BLaER1 (cell line): ENCODE measurements around the gene MTA3.

ENCODE experiments used
- H3K27ac ChIP-seq: shearing (Covaris generic); formaldehyde crosslinking; 2 replicates; pipeline ENCODE4 v1.8.1; 2022
- H3K27me3 ChIP-seq: shearing (Covaris generic); formaldehyde crosslinking; 2 replicates; pipeline ENCODE4 v1.8.1; 2022
- H3K36me3 ChIP-seq: shearing (Covaris generic); formaldehyde crosslinking; 2 replicates; pipeline ENCODE4 v1.8.1; 2022
- H3K4me1 ChIP-seq: shearing (Covaris generic); formaldehyde crosslinking; 2 replicates; pipeline ENCODE4 v1.8.1; 2022
- H3K4me2 ChIP-seq: shearing (Covaris generic); formaldehyde crosslinking; 2 replicates; pipeline ENCODE4 v1.8.1; 2022
- H3K4me3 ChIP-seq: shearing (Covaris generic); formaldehyde crosslinking; 2 replicates; pipeline ENCODE4 v1.8.1; 2022
- H3K9ac ChIP-seq: shearing (Covaris generic); formaldehyde crosslinking; 2 replicates; pipeline ENCODE4 v1.8.1; 2022
- H3K9me3 ChIP-seq: shearing (Covaris generic); formaldehyde crosslinking; 2 replicates; pipeline ENCODE4 v1.8.1; 2022
- H4K20me1 ChIP-seq: shearing (Covaris generic); formaldehyde crosslinking; 2 replicates; pipeline ENCODE4 v1.8.1; 2022
- Cebpa-rat ChIP-seq: shearing (Covaris generic); IDR thresholded peaks from 2 replicates; pipeline ENCODE4 v1.8.1; 2022

Gene MTA3

GRCh38 chr2:42693013-42693615 is 124.7 kb downstream of the MTA3 start:
- Histone ChIP-seq H3K4me3 (no peak overlapping the region), H4K20me1 (no peaks in the 10 kb centered on the region), H3K4me1 (peaks cover 10% of the 10 kb centered on the region), H3K27me3 (no peaks in the 10 kb centered on the region), H3K9ac (no peak overlapping the region), H3K27ac (no peak overlapping the region), H3K4me2 (peak overlapping the region; percentile 8; the same call in 1 of the 2 replicates), H3K9me3 (no peaks in the 10 kb centered on the region), H3K36me3 (peaks cover 30% of the 10 kb centered on the region)
- TF ChIP-seq Cebpa-rat, result no peak

GRCh38 chr2:42693688-42694479 is 125.5 kb downstream of the MTA3 start:
- Histone ChIP-seq H3K4me3 (no peak overlapping the region), H3K4me1 (peaks cover 10% of the 10 kb centered on the region), H3K9me3 (no peaks in the 10 kb centered on the region), H3K4me2 (no peak overlapping the region), H3K36me3 (peaks cover 30% of the 10 kb centered on the region), H4K20me1 (no peaks in the 10 kb centered on the region), H3K9ac (no peak overlapping the region), H3K27ac (no peak overlapping the region), H3K27me3 (no peaks in the 10 kb centered on the region)
- no peak for TF ChIP-seq Cebpa-rat

- no peak overlapping the region for H3K27ac ChIP-seq
- TF ChIP-seq Cebpa-rat, result no peak
Measured at GRCh38 chr2:42696987-42697386, 128.6 kb downstream of the MTA3 start.

GRCh38 chr2:42698940-42699339 is 130.5 kb downstream of the MTA3 start:
- H4K20me1 ChIP-seq, result no peaks in the 10 kb centered on the region
- no peak overlapping the region for H3K4me3 ChIP-seq
- TF ChIP-seq Cebpa-rat, result no peak
- H3K4me2 ChIP-seq, result no peak overlapping the region
- H3K36me3 ChIP-seq, result peaks cover 30% of the 10 kb centered on the region
- H3K27ac ChIP-seq, result no peak overlapping the region
- no peaks in the 10 kb centered on the region for H3K4me1 ChIP-seq
- H3K27me3 ChIP-seq, result no peaks in the 10 kb centered on the region
- H3K9ac ChIP-seq, result no peak overlapping the region
- no peaks in the 10 kb centered on the region for H3K9me3 ChIP-seq

More at GRCh38 chr2:42696987-42697386, 128.6 kb downstream of the MTA3 start:
- Histone ChIP-seq H3K36me3 (peaks cover 31% of the 10 kb centered on the region), H3K4me2 (no peak overlapping the region), H4K20me1 (no peaks in the 10 kb centered on the region), H3K27me3 (no peaks in the 10 kb centered on the region), H3K4me3 (no peak overlapping the region), H3K4me1 (peaks cover 10% of the 10 kb centered on the region), H3K9me3 (no peaks in the 10 kb centered on the region), H3K9ac (no peak overlapping the region)

- H3K36me3 ChIP-seq, result peaks cover 55% of the 10 kb centered on the region
- no peak overlapping the region for H3K4me3 ChIP-seq
- no peaks in the 10 kb centered on the region for H3K9me3 ChIP-seq
- H3K4me1 ChIP-seq, result no peaks in the 10 kb centered on the region
- no peak for TF ChIP-seq Cebpa-rat
- no peak overlapping the region for H3K27ac ChIP-seq
- no peaks in the 10 kb centered on the region for H4K20me1 ChIP-seq
- no peak overlapping the region for H3K9ac ChIP-seq
- no peak overlapping the region for H3K4me2 ChIP-seq
- no peaks in the 10 kb centered on the region for H3K27me3 ChIP-seq
Measured at GRCh38 chr2:42706836-42707235, 138.4 kb downstream of the MTA3 start.

- H3K9ac ChIP-seq, result no peak overlapping the region
- TF ChIP-seq Cebpa-rat, result no peak
- H3K9me3 ChIP-seq, result no peaks in the 10 kb centered on the region
- H3K27me3 ChIP-seq, result no peaks in the 10 kb centered on the region
- no peaks in the 10 kb centered on the region for H3K4me1 ChIP-seq
- no peaks in the 10 kb centered on the region for H4K20me1 ChIP-seq
- H3K4me2 ChIP-seq, result no peak overlapping the region
- no peak overlapping the region for H3K4me3 ChIP-seq
- H3K36me3 ChIP-seq, result peaks cover 47% of the 10 kb centered on the region
- H3K27ac ChIP-seq, result no peak overlapping the region
Measured at GRCh38 chr2:42708179-42708578, 139.7 kb downstream of the MTA3 start.

- Histone ChIP-seq H3K36me3 (peaks cover 29% of the 10 kb centered on the region), H3K27me3 (0 out of 2 replicates have a peak, but pooled peaks cover 3% of the 10 kb centered on the region), H3K27ac (no peak overlapping the region), H4K20me1 (no peaks in the 10 kb centered on the region), H3K4me3 (no peak overlapping the region), H3K4me2 (no peak overlapping the region), H3K9me3 (no peaks in the 10 kb centered on the region), H3K4me1 (no peaks in the 10 kb centered on the region), H3K9ac (no peak overlapping the region)
- no peak for TF ChIP-seq Cebpa-rat
Measured at GRCh38 chr2:42711896-42712295, 143.5 kb downstream of the MTA3 start.

GRCh38 chr2:42712934-42713333 is 144.5 kb downstream of the MTA3 start:
- Histone ChIP-seq H3K4me1 (no peaks in the 10 kb centered on the region), H3K4me2 (no peak overlapping the region), H3K27me3 (0 out of 2 replicates have a peak, but pooled peaks cover 3% of the 10 kb centered on the region), H3K9ac (no peak overlapping the region), H3K36me3 (peaks cover 22% of the 10 kb centered on the region), H3K9me3 (no peaks in the 10 kb centered on the region), H3K27ac (no peak overlapping the region), H3K4me3 (no peak overlapping the region), H4K20me1 (no peaks in the 10 kb centered on the region)
- TF ChIP-seq Cebpa-rat, result no peak

- no peak overlapping the region for H3K27ac ChIP-seq
Measured at GRCh38 chr2:42713920-42714319, 145.5 kb downstream of the MTA3 start.

GRCh38 chr2:42714686-42715085 is 146.3 kb downstream of the MTA3 start:
- H3K36me3 ChIP-seq, result 0 out of 2 replicates have a peak, but pooled peaks cover 9% of the 10 kb centered on the region
- no peaks in the 10 kb centered on the region for H4K20me1 ChIP-seq
- H3K4me1 ChIP-seq, result no peaks in the 10 kb centered on the region
- TF ChIP-seq Cebpa-rat, result no peak
- no peaks in the 10 kb centered on the region for H3K9me3 ChIP-seq
- no peak overlapping the region for H3K27ac ChIP-seq
- H3K4me3 ChIP-seq, result no peak overlapping the region
- no peak overlapping the region for H3K4me2 ChIP-seq
- H3K27me3 ChIP-seq, result 0 out of 2 replicates have a peak, but pooled peaks cover 3% of the 10 kb centered on the region
- no peak overlapping the region for H3K9ac ChIP-seq

More at GRCh38 chr2:42713920-42714319, 145.5 kb downstream of the MTA3 start:
- no peak for TF ChIP-seq Cebpa-rat
- H4K20me1 ChIP-seq, result no peaks in the 10 kb centered on the region
- peaks cover 14% of the 10 kb centered on the region for H3K36me3 ChIP-seq
- H3K9me3 ChIP-seq, result no peaks in the 10 kb centered on the region
- H3K4me1 ChIP-seq, result no peaks in the 10 kb centered on the region
- no peak overlapping the region for H3K9ac ChIP-seq
- no peak overlapping the region for H3K4me3 ChIP-seq
- 0 out of 2 replicates have a peak, but pooled peaks cover 3% of the 10 kb centered on the region for H3K27me3 ChIP-seq
- H3K4me2 ChIP-seq, result no peak overlapping the region
